NCI-H345 treated with DMSO at 0.1 percent for 48 hours (cell line): ENCODE results near the gene SRP72.
"Not testable (repeated sequence)": the region's sequence is repeated elsewhere in the genome, so short reads cannot be mapped to it uniquely, and the experiment has no call there.

Source experiments
- DNase-seq: peaks from one replicate; lab custom pipeline; 2025; ENCODE audit not compliant: unreplicated experiment; lab: John Stamatoyannopoulos, UW

Gene SRP72

GRCh38 chr4:56464581-56464980, 2.8 kb upstream of the SRP72 start:
- no peak for DNase-seq

- no peak for DNase-seq
These were observed 1.7 kb upstream of the SRP72 start for GRCh38 chr4:56465599-56466295.

GRCh38 chr4:56466296-56466761, 1.1 kb upstream of the SRP72 start:
- DNase-seq: not testable (repeated sequence)

GRCh38 chr4:56466910-56467283, 520 bp upstream of the SRP72 start:
- no peak for DNase-seq

- DNase-seq: no peak
These were observed 643 bp downstream of the SRP72 start for GRCh38 chr4:56468097-56468422.

GRCh38 chr4:56469489-56470210, 2.2 kb downstream of the SRP72 start:
- no peak for DNase-seq

GRCh38 chr4:56475917-56476316, 8.5 kb downstream of the SRP72 start:
- no peak for DNase-seq

- DNase-seq: no peak
These were observed 9.8 kb downstream of the SRP72 start for GRCh38 chr4:56477192-56477702.

GRCh38 chr4:56480691-56481090, 13.3 kb downstream of the SRP72 start:
- no peak for DNase-seq

GRCh38 chr4:56496241-56496640, 28.8 kb downstream of the SRP72 start:
- no peak for DNase-seq

- DNase-seq: no peak
These were observed 38.1 kb downstream of the SRP72 start, which contains the start of gene ARL9 for GRCh38 chr4:56505269-56506130. TSS of gene ARL9 (plus strand) at chr4:56505791. CDS start at chr4:56505863, 72 bp downstream.

GRCh38 chr4:56511098-56511497, 43.7 kb downstream of the SRP72 start:
- no peak for DNase-seq

- DNase-seq: no peak
These were observed 44.7 kb downstream of the SRP72 start for GRCh38 chr4:56512166-56512565.

- no peak for DNase-seq
These were observed 46.1 kb downstream of the SRP72 start for GRCh38 chr4:56513517-56513916.

GRCh38 chr4:56530269-56531148, 63.1 kb downstream of the SRP72 start:
- no peak for DNase-seq

- DNase-seq: no peak
These were observed 63.8 kb downstream of the SRP72 start for GRCh38 chr4:56531149-56531770.

- DNase-seq: no peak
These were observed 64.4 kb downstream of the SRP72 start for GRCh38 chr4:56531823-56532222.

- no peak for DNase-seq
These were observed 64.8 kb downstream of the SRP72 start for GRCh38 chr4:56532239-56532638.

- no peak for DNase-seq
These were observed 68.5 kb downstream of the SRP72 start for GRCh38 chr4:56535915-56536314.

- DNase-seq: no peak
These were observed 69.7 kb downstream of the SRP72 start for GRCh38 chr4:56537147-56537546.
